NOMO-1 treated with DMSO at 0.1 percent for 48 hours (cell line): ENCODE data around the gene ANKRD60.

Source experiments
- DNase-seq: peaks from one replicate; lab custom pipeline; 2025; ENCODE audit not compliant: unreplicated experiment; lab: John Stamatoyannopoulos, UW

Gene ANKRD60

DNA sequence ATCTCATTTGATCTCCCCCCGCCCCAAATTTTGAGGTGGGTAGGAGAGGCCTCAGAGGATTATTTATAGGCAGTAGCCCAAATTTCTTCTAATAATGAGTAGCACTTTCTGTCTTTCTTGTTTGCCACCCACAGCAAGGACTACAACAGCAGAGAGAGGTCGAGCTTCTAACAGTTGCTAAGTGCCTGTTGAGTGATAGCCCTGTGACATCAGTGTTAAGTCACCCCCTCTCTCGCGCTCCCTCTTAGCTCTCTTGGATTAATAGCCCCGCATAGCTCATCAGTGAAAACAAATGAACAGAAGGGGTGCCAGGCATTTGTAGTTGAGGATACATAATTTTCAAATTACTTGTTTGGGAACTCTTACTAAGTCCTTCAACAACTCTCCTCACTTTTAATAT lies 3.5 kb downstream of the ANKRD60 start:
- DNase-seq = no peak

GRCh38 chr20:58224097-58224496 lies 4.4 kb downstream of the ANKRD60 start:
- no peak for DNase-seq

DNA sequence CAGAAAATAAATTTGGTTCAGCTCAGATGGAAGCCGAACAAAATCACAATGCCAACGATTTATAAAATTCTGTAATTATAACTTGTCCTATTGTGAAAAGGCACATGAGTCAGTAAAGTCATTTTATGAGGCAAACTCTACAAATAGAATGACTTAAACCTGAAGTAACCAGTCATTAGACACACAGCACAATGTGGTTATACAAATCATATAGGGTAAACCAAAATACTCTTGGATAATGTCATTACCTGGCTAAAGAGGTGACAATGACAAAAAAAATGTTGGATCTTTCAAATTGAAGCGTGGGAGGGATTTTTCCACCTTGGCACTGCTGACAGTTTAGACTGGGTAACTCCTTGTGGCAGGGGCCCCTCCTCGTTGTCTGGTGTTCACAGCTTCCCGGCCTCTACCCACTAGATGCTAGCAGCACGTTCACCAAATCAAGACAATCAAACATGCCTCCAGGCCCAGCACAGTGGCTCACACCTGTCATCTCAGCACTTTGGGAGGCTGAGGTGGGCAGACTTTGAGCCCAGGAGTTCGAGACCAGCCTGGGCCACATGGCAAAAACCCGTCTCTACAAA lies 5.0 kb downstream of the ANKRD60 start:
- no peak for DNase-seq

- DNase-seq = no peak
Observed at GRCh38 chr20:58222446-58222845, 6.0 kb downstream of the ANKRD60 start.

DNA sequence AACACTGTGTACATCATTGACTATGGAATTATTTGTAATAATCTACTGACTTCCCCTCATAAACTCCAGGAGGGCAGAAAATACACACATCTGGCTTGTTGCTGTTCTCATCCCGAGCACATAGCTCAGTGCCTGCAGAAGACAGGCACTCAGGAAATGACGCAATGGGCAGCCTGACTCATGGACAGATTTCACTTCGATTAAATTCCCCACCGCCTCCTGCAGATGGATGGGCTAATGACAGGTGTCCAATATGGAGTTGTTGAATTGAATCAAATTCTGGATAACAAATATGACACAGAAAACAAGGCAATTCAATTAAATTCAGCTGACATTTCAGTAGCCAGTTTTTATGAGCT lies 9.1 kb downstream of the ANKRD60 start:
- peak; percentile 33 for DNase-seq

DNA sequence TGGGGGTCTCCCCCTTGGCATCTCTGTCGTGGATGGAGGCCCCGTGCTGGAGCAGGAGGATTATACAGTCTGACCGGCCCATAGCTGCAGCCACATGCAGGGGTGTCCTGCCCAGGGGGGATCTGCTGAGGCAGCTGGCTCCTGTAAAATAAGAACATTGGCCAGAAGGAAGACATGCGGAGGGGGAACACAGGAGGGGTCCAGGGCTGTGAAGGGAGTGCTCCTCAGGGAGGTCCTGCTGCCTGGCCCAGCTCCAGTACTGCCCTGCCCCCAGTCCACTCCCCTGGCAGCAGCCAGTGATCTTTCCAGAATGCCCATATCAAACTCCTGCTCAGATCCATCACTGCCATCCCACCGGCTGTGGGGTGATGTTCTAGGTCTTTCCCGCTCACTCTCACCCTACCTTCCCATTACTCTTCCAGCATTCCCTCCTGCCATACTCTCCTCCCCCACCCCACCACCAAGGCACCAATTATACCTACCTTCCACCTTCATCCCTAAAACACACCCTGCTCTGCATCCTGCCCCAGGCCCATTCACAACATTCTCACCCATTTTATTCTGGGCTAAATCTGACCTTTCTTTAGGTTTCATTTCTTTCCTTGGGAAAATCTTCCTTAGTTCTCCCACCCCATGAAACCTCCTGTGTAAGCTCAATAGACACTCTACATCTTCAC lies 9.7 kb downstream of the ANKRD60 start:
- DNase-seq = no peak

DNA sequence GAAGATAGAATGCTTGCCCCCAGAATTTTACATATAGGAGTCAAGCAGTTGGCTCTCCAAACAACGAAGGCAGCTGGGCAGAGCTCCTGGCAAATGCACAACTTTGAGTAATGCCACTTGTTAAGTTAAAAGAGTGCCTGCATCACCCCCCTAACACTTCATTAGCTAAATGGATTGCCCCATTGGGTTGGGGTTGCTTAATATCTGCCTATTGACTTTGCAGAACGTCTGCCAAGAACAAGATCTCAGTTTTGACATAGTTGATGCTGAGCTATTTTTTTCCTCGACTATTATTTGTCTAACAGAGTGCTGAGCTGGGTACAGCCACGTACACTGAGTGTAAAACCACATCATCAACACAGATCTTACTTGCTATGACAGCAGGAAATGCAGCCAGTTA lies 12.1 kb downstream of the ANKRD60 start:
- DNase-seq = no peak

- no peak for DNase-seq
Observed at GRCh38 chr20:58215116-58215515, 13.3 kb downstream of the ANKRD60 start.

GRCh38 chr20:58214310-58214709 lies 14.1 kb downstream of the ANKRD60 start:
- DNase-seq = no peak

- DNase-seq = no peak
Observed at GRCh38 chr20:58213716-58214115, 14.7 kb downstream of the ANKRD60 start.

DNA sequence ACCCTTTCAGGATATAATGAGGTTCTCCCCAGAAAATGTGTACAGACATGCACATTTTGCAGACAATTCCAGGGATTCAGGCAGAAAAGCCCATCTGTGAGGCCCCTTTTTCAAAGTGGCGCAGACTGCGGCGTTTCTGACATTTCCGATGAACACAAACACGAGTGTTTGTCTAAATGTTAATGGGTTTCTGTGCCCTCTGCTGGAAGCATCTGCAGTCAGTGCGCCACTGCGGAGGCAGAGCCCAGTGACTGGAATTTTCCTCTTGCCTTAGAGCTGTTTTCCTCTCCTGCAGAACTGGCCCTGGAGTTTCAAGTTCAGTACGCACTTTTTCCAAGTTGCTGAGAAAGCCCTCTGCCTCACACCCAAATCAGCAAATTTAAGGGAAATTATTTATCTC lies 15.3 kb downstream of the ANKRD60 start:
- DNase-seq = no peak

GRCh38 chr20:58212636-58213035 lies 15.8 kb downstream of the ANKRD60 start:
- DNase-seq = no peak

DNA sequence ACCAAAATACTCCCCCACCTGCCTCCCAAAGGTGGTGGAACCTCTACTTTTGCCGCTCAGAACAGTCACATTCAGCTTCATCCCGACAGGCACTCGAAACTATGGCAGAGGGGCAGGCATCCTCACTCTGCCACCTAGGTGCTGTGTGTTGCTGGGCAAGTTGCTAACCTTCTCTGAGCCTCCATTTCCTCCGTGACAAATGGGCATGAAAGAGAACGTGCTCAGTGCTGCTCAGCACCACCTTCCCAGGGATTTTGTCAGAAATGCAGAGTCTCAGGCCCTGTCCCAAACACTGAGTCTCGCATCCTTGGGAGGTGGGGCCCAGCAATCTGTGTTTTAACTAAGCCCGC lies 18.1 kb downstream of the ANKRD60 start:
- no peak for DNase-seq

GRCh38 chr20:58209652-58210397 lies 18.6 kb downstream of the ANKRD60 start:
- peak; percentile 31 for DNase-seq

GRCh38 chr20:58208944-58209343 lies 19.5 kb downstream of the ANKRD60 start:
- no peak for DNase-seq

DNA sequence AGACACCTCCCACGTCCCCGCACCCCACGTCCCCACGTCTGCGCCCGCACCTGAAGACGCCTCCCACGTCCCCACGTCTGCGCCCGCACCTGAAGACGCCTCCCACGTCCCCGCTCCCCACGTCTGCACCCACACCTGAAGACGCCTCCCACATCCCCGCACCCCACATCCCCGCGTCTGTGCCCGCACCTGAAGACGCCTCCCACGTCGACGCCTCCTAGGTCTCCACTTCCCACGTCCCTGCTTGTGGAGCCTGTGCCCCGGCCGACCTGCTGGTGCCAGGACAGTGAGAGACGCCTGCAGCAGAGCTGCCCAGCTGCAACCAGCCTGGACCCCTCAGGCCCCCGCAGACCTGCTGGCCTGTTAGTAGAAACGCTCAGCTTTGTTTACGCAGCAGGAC lies 22.6 kb downstream of the ANKRD60 start:
- DNase-seq = no peak

DNA sequence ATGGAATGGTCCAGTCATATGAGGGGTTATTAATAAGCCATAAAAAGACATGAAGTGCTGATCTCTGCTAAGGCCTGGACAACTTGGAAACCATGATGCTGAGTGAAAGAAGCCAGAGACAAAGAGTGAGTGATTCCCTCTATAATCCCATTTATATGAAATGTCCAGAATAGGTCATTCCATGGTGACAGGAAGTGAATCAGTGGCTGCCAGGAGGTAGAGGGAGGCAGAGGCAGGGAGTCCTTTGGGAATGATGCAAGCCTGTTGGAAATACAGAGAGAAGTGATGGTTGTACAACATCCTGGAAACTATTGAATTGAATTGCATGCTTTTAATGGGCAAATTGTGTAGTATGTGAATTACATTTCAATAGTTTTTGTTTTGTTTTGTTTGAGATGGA lies 26.4 kb downstream of the ANKRD60 start:
- DNase-seq = no peak

DNA sequence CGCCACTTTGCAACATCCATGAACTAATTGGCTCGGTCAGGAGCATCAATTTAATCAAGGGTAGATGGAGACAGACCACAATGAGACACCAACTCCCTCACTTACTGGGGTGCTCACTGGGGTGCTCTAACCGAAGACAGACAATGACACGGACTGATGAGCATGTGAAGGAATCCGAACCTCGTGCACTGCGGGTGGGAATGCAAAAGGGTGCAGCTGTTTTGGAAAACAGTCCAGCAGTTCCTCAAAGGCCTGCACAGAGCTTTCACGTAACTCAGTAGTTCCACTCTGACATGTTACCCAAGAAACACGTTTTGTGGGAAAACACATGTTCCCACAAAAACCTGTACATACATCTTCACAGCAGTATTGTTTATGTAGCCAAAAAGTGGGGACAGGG lies 26.8 kb downstream of the ANKRD60 start:
- DNase-seq = no peak

DNA sequence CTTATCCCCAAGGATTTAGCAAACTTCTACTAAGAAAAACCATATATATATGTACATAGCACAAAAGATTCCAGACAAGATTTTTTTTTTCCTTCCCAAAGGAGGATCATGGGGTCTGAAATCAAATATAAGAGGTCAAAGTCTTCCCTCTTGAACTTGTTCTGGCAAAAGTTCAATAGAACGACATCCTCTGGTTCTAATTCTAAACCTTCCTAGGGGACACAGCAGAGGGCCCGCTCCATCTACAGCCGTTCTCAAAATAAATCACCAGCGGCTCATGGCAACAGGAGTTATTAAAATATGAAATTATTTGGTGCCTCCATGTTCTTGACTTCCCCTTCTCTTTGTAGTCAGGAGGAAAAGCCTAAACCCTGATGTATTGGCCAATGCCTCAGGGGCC lies 29.0 kb downstream of the ANKRD60 start:
- no peak for DNase-seq

GRCh38 chr20:58198901-58199355 lies 29.5 kb downstream of the ANKRD60 start:
- DNase-seq = no peak

DNA sequence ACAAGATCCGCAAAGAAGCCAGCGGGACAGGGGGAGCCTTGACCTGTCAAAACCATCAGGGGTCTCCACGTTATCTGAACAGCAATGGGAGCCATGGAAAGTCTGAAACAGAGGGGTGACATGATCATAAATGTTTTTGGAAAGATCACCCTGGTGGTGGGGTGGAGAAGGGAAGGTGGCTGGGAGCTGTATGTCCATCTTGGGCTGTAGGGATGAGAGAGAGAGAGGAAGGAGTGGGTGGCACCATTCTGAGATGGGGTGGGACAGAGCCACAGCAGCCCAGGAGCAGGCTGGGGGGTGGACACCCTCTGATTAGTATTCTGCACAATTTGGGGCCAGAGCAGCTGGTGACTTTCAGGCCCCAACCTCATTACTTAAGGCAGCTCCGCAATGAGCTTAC lies 30.1 kb downstream of the ANKRD60 start:
- DNase-seq = no peak

GRCh38 chr20:58197185-58197469 lies 31.3 kb downstream of the ANKRD60 start:
- no peak for DNase-seq
